Measurements from ENCODE around the gene TBX22. TPM values are rescaled to one million over a fixed set of nuclear protein-coding genes. Genes with fewer than 3 reads are reported as not detected.
"Not testable (repeated sequence)": the region's sequence is repeated elsewhere in the genome, so short reads cannot be mapped to it uniquely, and the experiment has no call there.

The TBX22 gene, protein sequence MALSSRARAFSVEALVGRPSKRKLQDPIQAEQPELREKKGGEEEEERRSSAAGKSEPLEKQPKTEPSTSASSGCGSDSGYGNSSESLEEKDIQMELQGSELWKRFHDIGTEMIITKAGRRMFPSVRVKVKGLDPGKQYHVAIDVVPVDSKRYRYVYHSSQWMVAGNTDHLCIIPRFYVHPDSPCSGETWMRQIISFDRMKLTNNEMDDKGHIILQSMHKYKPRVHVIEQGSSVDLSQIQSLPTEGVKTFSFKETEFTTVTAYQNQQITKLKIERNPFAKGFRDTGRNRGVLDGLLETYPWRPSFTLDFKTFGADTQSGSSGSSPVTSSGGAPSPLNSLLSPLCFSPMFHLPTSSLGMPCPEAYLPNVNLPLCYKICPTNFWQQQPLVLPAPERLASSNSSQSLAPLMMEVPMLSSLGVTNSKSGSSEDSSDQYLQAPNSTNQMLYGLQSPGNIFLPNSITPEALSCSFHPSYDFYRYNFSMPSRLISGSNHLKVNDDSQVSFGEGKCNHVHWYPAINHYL
- not detected for total RNA-seq

DNA sequence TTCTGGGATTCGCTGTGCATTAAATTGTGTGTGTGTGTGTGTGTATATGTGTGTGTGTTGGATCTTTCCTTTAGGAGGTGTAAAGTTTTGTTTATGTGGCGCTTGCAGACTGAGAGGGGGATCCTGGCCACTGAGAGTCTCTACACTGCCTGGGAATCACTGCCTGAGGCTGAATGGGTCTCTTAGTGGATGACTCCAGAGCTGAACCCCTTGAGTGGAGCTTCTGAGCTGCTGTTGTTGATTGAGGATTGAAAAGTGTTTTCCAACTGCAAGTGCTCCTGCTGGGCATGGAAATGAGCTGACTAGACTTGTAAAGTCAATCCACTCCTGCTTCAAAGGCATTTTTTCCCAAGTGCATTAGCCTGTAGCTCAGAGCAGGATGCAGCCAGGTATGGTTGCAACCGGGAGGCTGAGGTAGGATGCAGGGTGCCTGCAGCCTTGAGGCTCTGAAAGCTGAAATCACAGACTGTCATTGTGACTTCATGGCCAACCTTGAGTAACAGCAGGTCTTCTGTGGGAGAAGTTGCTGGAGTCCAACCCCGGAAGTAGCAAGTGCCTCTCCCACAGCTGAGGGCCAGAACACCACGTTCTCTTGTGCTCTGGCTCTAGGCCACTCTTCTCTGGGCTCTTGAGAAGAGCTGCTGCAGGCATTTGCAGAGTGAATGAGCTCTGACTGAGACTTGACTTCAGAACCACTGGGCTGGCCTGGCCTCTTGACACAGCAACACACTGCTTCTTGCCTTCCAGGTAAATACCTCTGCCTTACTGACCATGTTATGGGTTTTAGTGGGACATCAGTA, at the start of gene TBX22:
TSS of gene TBX22 (plus strand) at position 613 of the 800 bp plus-strand sequence. CDS start 7,517 bp downstream, outside the sequence.
- ChIA-PET CTCF (no interaction called here), POLR2A (no interaction called here)
- Mint-ChIP-seq H3K4me1 (no peaks in the 10 kb centered on the region), H3K27me3 (peaks cover 3% of the 10 kb centered on the region), H3K27ac (no peak within 1 kb of the TSS), H3K9me3 (ENCODE audit: low read depth) (no peaks in the 10 kb centered on the region), H3K4me3 (no peak within 1 kb of the TSS), H3K36me3 (ENCODE audit: low read depth) (no peaks in the 10 kb centered on the region)
- intact Hi-C loops (cut with DNase I, micrococcal nuclease), result no loop called here
- DNase-seq (no peak), ATAC-seq (no peak)

DNA sequence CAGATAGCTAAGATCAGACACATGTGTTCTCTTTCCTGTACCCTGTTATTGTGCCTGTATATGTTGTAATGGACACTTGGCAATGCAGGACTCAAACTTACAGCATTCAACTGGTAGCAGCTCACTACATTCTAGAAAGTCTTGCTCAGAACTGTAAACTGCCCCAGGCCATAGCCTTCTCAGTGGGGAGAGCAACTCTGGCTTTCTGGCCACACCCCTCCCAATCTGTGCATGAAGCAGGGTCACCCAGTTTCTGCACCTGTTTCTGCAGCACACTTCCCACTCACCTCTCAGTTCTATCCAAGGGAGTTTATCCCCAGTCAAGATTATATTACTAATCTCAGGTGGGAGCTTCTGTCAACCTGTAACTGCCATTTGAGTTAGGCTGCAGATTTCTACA, 38.9 kb upstream of the TBX22 start:
- no peak for ATAC-seq
- Mint-ChIP-seq H3K4me3 (no peak overlapping the region), H3K27me3 (no peaks in the 10 kb centered on the region), H3K27ac (no peak overlapping the region), H3K4me1 (no peaks in the 10 kb centered on the region), H3K9me3 (ENCODE audit: low read depth) (peaks cover 2% of the 10 kb centered on the region), H3K36me3 (ENCODE audit: low read depth) (no peaks in the 10 kb centered on the region)
- ChIA-PET CTCF (no interaction called here), POLR2A (no interaction called here)
- DNase-seq, result no peak
- intact Hi-C loops (cut with DNase I, micrococcal nuclease), result no loop called here

DNA sequence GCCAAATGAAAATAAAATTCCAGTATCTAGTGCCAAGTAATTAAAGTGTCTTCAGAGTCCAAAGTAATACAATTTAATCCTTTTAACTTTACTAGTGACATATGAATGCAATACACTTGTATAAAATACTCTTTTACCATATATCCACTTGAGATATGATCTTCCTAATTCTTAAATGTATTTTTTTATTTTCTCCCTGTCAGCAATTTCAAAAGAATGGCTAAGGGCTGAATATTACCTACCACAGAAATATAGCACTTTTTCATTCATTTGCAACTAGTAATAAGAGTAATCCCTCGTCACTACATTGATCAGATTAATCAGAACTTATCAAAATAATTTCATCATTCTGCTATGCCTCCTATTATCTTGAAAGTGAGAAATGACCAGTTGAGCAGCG, 10.1 kb upstream of the TBX22 start:
- H3K4me1 Mint-ChIP-seq, result no peaks in the 10 kb centered on the region
- ChIA-PET POLR2A (no interaction called here), CTCF (no interaction called here)
- DNase-seq, result no peak
- H3K36me3 Mint-ChIP-seq (ENCODE audit: low read depth), result no peaks in the 10 kb centered on the region
- H3K27me3 Mint-ChIP-seq, result no peaks in the 10 kb centered on the region
- H3K4me3 Mint-ChIP-seq, result no peak overlapping the region
- no peaks in the 10 kb centered on the region for H3K9me3 Mint-ChIP-seq (ENCODE audit: low read depth)
- intact Hi-C loops (cut with DNase I, micrococcal nuclease), result no loop called here
- H3K27ac Mint-ChIP-seq, result no peak overlapping the region
- no peak for ATAC-seq

DNA sequence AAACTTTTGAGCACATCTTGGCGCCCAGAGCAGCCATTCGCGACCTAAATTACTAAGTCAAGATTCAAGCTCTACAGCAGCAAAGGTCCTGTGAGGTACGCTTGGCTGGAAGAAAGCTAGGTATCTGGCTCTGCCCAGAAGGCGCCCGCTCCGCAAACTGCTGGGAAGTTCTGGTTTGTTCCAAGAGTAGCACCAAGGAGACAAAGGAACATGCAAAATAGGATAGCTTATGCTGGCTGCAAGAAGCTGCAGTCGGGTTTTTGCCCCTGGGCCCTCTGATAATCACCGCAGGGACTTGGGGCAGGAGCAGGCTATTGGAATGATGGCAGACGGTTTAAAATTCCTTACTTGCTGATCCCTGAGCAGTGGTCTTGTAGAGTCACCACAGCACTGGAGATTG, 3.0 kb upstream of the TBX22 start:
- H3K27me3 Mint-ChIP-seq, result peaks cover 3% of the 10 kb centered on the region
- ChIA-PET POLR2A (interaction anchor here (0.6 kb wide), 1 partner anchor 380 kb away, joined by 3 read pairs; no protein-coding TSS in a partner anchor), CTCF (no interaction called here)
- no peaks in the 10 kb centered on the region for H3K4me1 Mint-ChIP-seq
- no peak overlapping the region for H3K4me3 Mint-ChIP-seq
- ATAC-seq (no peak), DNase-seq (no peak)
- no peak overlapping the region for H3K27ac Mint-ChIP-seq
- no peaks in the 10 kb centered on the region for H3K36me3 Mint-ChIP-seq (ENCODE audit: low read depth)
- intact Hi-C loops (cut with DNase I, micrococcal nuclease), result no loop called here
- H3K9me3 Mint-ChIP-seq (ENCODE audit: low read depth), result no peaks in the 10 kb centered on the region

DNA sequence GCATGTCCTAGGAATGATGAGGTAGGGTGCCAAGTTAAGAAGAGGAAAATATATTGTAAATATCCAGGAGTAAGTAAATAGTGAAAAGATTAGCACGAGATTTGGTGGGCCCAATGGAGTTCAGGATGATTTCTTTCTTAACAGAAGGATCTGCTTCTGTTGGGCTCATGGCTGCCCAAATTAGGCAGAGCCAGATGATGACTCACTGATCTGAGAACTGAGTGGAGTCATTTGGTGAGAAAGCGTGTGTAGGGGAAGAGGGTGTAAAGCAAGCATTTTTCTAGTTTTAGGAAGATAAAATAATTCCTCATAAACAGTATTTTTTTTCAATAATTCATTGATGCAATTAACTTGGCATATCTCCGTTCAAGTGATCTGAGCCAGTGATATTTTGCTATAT, 1.6 kb downstream of the TBX22 start:
- ChIA-PET POLR2A (no interaction called here), CTCF (no interaction called here)
- Mint-ChIP-seq H3K27ac (no peak overlapping the region), H3K9me3 (ENCODE audit: low read depth) (no peaks in the 10 kb centered on the region), H3K27me3 (peaks cover 3% of the 10 kb centered on the region), H3K4me3 (no peak overlapping the region), H3K4me1 (no peaks in the 10 kb centered on the region), H3K36me3 (ENCODE audit: low read depth) (no peaks in the 10 kb centered on the region)
- ATAC-seq (no peak), DNase-seq (no peak)
- intact Hi-C loops (cut with DNase I, micrococcal nuclease), result no loop called here

DNA sequence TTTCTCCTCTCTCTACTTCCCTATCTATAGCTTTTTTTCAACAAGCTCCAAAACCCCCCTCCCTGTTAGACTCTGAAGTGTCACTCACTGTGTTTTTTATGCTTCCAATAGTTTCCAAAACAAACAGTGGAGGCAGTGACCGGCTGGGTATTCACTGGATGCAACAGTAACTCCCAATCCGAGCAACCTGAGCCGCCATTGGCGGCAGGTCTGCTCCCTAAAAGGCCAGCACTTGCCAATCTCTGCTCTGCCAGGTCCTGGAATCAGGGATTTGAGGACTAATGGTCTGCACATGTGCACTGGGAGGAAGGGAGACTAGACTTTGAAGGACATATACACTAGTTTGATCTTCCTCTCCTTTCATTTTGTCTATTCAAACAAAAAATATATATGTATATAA, 7.1 kb downstream of the TBX22 start:
- no peak overlapping the region for H3K4me3 Mint-ChIP-seq
- no peaks in the 10 kb centered on the region for H3K9me3 Mint-ChIP-seq (ENCODE audit: low read depth)
- H3K4me1 Mint-ChIP-seq, result no peaks in the 10 kb centered on the region
- no peak for ATAC-seq
- no peak overlapping the region for H3K27ac Mint-ChIP-seq
- H3K27me3 Mint-ChIP-seq, result peaks cover 6% of the 10 kb centered on the region
- intact Hi-C loops (cut with DNase I, micrococcal nuclease), result no loop called here
- ChIA-PET POLR2A (no interaction called here), CTCF (no interaction called here)
- no peaks in the 10 kb centered on the region for H3K36me3 Mint-ChIP-seq (ENCODE audit: low read depth)
- no peak for DNase-seq

DNA sequence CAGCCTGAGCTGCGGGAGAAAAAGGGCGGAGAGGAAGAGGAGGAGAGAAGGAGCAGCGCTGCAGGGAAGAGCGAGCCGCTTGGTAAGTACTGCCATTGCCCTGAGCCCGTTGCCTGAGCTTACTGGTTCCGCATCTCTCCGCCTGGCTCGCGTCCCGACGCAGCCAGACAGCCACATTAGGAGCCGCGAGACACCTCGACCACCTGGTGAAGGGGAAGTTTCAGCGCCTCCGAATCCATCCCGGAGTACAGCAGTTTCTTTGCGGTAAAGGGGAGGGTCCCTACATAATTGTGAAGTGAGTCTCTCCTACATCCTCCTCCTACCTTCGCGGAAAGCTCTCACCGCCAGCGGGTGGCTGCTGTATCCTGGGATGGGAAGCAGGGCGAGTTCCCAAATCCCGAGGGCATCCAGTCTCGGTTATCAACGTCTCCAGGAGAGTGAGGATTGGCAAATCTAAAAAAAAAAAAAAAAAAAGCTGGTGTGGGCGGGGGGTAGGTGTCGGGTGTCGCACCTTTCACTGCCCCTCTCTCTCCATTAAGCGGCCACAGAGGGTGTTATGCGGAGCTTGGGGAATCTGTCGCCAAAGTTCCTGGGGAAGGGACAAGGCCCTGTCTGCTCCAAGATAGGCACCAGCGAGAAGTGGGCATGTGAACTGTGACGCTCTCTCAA, 7.9 kb downstream of the TBX22 start:
- H3K36me3 Mint-ChIP-seq (ENCODE audit: low read depth), result no peaks in the 10 kb centered on the region
- peaks cover 6% of the 10 kb centered on the region for H3K27me3 Mint-ChIP-seq
- ChIA-PET POLR2A (no interaction called here), CTCF (no interaction called here)
- H3K9me3 Mint-ChIP-seq (ENCODE audit: low read depth), result no peaks in the 10 kb centered on the region
- DNase-seq, result no peak
- intact Hi-C loops (cut with DNase I, micrococcal nuclease), result no loop called here
- no peak overlapping the region for H3K27ac Mint-ChIP-seq
- no peak for ATAC-seq
- no peaks in the 10 kb centered on the region for H3K4me1 Mint-ChIP-seq
- H3K4me3 Mint-ChIP-seq, result no peak overlapping the region

DNA sequence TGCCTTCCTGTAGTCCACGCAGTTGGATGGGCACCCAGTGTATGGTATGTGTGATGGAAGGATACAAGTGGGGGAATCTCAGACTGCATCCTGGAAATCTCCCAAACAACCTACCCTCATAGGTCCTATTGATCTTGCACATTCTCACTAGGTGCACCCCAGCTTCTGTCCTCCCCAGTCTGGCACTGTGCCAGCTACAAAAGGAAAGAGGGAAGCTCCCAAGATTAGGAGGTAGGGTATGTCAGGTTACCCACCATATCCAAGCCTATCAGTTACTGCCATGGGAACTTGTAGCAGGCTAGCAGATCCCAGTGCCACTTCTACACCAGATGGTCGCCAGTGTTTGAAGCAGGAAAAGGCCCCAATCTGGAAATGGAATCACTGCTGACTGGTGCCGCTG, 11.6 kb downstream of the TBX22 start:
- peaks cover 6% of the 10 kb centered on the region for H3K27me3 Mint-ChIP-seq

DNA sequence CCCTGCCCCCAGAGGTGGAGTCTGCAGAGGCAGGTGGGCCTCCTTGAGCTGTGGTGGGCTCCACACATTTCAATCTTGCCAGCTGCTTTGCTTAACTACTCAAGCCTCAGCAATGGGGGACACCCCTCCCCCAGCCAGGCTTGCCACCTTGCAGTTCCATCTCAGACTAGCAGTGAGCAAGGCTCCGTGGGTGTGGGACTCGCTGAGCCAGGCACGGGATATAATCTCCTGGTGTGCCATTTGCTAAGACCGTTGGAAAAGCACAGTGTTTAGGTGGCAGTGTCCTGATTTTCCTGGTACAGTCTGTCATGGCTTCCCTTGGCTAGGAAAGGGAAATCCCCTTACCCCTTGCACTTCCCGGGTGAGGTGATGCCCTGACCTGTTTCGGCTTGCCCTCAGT, 51.6 kb downstream of the TBX22 start:
- H3K36me3 Mint-ChIP-seq (ENCODE audit: low read depth); intact Hi-C loops (cut with DNase I, micrococcal nuclease); POLR2A ChIA-PET; H3K4me1 Mint-ChIP-seq; DNase-seq; H3K27me3 Mint-ChIP-seq; ATAC-seq; H3K9me3 Mint-ChIP-seq (ENCODE audit: low read depth); H3K4me3 Mint-ChIP-seq; CTCF ChIA-PET; H3K27ac Mint-ChIP-seq: not testable (repeated sequence)

More for the DNA sequence above, 11.6 kb downstream of the TBX22 start:
- POLR2A ChIA-PET, result no interaction called here
- no peaks in the 10 kb centered on the region for H3K4me1 Mint-ChIP-seq
- no peak overlapping the region for H3K4me3 Mint-ChIP-seq
- intact Hi-C loops (cut with DNase I, micrococcal nuclease), result no loop called here
- no peaks in the 10 kb centered on the region for H3K9me3 Mint-ChIP-seq (ENCODE audit: low read depth)
- no peak for DNase-seq
- H3K36me3 Mint-ChIP-seq (ENCODE audit: low read depth), result no peaks in the 10 kb centered on the region
- CTCF ChIA-PET, result no interaction called here
- H3K27ac Mint-ChIP-seq, result no peak overlapping the region
- ATAC-seq, result no peak

DNA sequence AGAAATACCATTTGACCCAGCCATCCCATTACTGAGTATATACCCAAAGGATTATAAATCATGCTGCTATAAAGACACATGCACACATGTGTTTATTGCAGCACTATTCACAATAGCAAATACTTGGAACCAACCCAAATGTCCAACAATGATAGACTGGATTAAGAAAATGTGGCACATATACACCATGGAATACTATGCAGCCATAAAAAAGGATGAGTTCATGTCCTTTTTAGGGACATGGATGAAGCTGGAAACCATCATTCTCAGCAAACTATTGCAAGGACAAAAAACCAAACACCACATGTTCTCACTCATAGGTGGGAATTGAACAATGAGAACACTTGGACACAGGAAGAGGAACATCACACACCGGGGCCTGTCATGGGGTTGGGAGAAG, 61.1 kb downstream of the TBX22 start:
- intact Hi-C loops (cut with DNase I, micrococcal nuclease); POLR2A ChIA-PET; DNase-seq; H3K4me1 Mint-ChIP-seq; CTCF ChIA-PET; H3K27me3 Mint-ChIP-seq; H3K4me3 Mint-ChIP-seq; H3K27ac Mint-ChIP-seq; H3K36me3 Mint-ChIP-seq (ENCODE audit: low read depth); H3K9me3 Mint-ChIP-seq (ENCODE audit: low read depth); ATAC-seq: not testable (repeated sequence)
